ENCODE data around the gene IL33.

DNA sequence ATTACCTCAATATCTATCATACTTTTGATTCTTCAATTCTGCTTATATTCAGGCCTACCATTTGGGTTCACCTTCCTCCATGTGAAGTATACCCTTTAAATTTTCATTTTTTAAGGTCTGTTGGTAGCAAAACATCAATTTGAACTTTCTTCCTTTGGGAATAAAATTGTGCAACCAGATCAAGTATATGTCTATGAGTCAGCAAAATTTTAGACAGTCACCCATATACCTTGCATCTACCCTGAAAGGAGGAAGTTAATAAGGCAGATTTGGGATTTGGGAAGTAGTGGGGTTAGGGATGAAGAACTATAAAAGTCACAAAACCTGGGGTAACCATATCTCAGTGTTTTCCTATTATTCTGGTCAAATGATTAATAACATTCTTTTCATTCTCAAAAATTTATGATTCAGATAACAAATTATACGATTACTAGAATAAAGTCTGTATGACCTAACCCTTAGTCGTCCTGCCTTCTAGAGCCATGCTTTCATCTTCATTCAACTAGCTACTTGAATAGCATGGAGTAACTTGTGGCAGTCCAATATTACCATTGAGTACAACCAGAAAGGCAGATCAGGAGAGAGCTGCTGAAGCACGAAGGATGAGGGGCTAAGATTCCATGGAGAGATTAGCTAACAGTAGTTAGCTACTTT, 2.8 kb upstream of the IL33 start:
- TF ChIP-seq, protein P1, sequence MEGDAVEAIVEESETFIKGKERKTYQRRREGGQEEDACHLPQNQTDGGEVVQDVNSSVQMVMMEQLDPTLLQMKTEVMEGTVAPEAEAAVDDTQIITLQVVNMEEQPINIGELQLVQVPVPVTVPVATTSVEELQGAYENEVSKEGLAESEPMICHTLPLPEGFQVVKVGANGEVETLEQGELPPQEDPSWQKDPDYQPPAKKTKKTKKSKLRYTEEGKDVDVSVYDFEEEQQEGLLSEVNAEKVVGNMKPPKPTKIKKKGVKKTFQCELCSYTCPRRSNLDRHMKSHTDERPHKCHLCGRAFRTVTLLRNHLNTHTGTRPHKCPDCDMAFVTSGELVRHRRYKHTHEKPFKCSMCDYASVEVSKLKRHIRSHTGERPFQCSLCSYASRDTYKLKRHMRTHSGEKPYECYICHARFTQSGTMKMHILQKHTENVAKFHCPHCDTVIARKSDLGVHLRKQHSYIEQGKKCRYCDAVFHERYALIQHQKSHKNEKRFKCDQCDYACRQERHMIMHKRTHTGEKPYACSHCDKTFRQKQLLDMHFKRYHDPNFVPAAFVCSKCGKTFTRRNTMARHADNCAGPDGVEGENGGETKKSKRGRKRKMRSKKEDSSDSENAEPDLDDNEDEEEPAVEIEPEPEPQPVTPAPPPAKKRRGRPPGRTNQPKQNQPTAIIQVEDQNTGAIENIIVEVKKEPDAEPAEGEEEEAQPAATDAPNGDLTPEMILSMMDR (IDR thresholded peaks at IDR 0.05): no peak
- no peak for TF ChIP-seq POLR2A (IDR thresholded peaks at IDR 0.05)

All from body of pancreas (tissue), 4 donors.